Measurements from ENCODE around the gene RPIA.
"Not testable (repeated sequence)": the region's sequence is repeated elsewhere in the genome, so short reads cannot be mapped to it uniquely, and the experiment has no call there.

The RPIA gene

GRCh38 chr2:88735853-88736252, 44.4 kb downstream of the RPIA start:
- DNase-seq (ENCODE audit: low read depth): no peak

DNA sequence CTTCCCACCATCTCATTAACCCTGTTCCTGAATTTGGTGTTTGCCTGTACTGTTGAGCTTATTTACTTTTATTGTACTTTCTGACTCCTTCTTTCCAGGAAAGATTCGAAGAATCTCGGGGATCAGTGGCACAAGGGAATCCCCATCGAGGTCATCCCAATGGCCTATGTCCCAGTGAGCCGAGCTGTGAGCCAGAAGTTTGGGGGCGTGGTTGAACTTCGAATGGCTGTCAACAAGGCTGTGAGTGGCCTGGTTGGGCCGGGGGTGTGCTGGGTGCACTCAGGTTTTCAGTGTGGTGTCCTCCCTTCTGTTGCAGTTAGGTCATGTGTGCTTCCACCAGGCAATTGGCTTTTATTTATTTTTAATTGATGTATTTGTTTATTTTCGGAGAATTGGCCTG, 45.0 kb downstream of the RPIA start:
- DNase-seq (ENCODE audit: low read depth): no peak

- DNase-seq (ENCODE audit: low read depth): no peak
Measured at GRCh38 chr2:88737385-88737784, 45.9 kb downstream of the RPIA start.

GRCh38 chr2:88738271-88738670, 46.8 kb downstream of the RPIA start:
- DNase-seq (ENCODE audit: low read depth): no peak

GRCh38 chr2:88739985-88740600, 48.6 kb downstream of the RPIA start:
- DNase-seq (ENCODE audit: low read depth): peak; percentile 40

DNA sequence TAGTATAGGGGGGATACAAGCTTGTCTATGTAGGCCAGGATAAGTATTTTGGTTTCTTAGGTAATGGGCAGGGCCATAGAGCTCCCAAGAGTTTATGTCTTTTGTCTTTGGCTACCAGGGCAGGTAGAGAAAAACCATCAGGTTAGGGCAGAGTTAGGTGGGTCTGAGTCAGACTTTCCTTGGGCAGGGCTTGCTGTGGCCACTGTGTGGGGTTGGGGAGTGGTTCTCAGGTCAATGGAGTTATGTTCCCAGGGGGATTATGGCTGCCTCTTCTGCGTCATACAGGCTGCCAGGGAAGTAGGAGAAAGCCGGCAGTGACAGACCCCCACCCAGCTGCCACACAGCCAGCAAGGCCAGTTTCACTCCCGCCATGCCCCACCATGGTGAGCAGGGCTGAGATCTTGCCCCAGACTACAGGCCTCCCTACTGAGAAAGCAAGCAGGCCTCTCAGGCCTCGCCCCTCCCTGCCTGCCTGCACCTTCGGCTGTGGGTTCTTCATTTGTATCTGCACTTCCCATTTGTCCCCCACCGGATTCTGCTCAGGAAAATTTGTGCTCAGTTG, 55.5 kb downstream of the RPIA start:
- DNase-seq (ENCODE audit: low read depth): no peak

DNA sequence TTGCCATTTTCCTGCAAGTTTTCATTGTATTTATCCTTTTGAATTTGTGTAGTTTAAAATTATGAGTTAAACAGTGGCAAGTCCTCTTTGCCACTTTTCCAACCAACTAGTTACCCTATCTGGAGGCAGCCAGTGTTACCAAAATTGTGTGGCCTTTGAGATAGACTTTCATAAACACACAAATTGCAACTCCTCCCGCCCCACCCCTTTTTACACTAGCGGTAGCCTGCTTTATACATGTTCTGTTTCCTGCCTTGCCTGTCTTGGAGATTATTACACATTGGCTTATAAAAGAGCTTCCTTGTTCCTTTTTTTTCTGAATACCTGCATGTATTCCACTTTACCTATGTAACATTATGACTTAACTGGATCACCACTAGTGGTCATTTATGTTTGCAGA, 56.5 kb downstream of the RPIA start:
- DNase-seq (ENCODE audit: low read depth): no peak

GRCh38 chr2:88751768-88752167, 60.3 kb downstream of the RPIA start:
- no peak for DNase-seq (ENCODE audit: low read depth)

GRCh38 chr2:88753833-88754584, 62.5 kb downstream of the RPIA start:
- DNase-seq (ENCODE audit: low read depth): no peak

- no peak for DNase-seq (ENCODE audit: low read depth)
Measured at GRCh38 chr2:88754585-88755320, 63.3 kb downstream of the RPIA start.

GRCh38 chr2:88755836-88756235, 64.4 kb downstream of the RPIA start:
- DNase-seq (ENCODE audit: low read depth): no peak

DNA sequence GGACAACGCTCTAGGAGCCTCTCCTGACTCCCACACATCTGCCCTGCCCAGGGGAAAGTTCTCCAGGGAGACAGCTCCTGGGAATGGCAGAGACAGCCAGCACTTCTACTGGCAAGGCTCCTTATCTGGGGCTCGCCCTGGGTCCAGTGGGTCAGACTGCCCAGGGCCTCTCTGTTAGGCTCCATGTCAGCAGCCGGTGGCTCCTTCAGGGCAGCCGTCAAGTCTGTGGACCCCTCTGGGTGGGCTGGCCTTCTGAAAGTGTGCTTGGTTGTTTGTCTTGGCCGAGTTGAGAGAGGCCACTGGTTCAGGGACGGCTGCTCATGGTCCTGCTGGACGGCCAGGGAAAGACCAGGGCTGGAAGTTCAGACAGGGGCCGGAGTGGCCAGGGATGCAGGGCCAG, 65.6 kb downstream of the RPIA start:
- DNase-seq (ENCODE audit: low read depth): no peak

- not testable (repeated sequence) for DNase-seq (ENCODE audit: low read depth)
Measured at GRCh38 chr2:88758702-88759101, 67.2 kb downstream of the RPIA start.

- DNase-seq (ENCODE audit: low read depth): no peak
Measured at GRCh38 chr2:88760819-88761598, 69.5 kb downstream of the RPIA start.

- no peak for DNase-seq (ENCODE audit: low read depth)
Measured at GRCh38 chr2:88764141-88764849, 72.8 kb downstream of the RPIA start.

GRCh38 chr2:88764850-88765153, 73.3 kb downstream of the RPIA start:
- no peak for DNase-seq (ENCODE audit: low read depth)

- no peak for DNase-seq (ENCODE audit: low read depth)
Measured at GRCh38 chr2:88765154-88765888, 73.8 kb downstream of the RPIA start.

- DNase-seq (ENCODE audit: low read depth): not testable (repeated sequence)
Measured at GRCh38 chr2:88765889-88766481, 74.5 kb downstream of the RPIA start.

GRCh38 chr2:88770016-88770415, 78.5 kb downstream of the RPIA start:
- DNase-seq (ENCODE audit: low read depth): no peak

DNA sequence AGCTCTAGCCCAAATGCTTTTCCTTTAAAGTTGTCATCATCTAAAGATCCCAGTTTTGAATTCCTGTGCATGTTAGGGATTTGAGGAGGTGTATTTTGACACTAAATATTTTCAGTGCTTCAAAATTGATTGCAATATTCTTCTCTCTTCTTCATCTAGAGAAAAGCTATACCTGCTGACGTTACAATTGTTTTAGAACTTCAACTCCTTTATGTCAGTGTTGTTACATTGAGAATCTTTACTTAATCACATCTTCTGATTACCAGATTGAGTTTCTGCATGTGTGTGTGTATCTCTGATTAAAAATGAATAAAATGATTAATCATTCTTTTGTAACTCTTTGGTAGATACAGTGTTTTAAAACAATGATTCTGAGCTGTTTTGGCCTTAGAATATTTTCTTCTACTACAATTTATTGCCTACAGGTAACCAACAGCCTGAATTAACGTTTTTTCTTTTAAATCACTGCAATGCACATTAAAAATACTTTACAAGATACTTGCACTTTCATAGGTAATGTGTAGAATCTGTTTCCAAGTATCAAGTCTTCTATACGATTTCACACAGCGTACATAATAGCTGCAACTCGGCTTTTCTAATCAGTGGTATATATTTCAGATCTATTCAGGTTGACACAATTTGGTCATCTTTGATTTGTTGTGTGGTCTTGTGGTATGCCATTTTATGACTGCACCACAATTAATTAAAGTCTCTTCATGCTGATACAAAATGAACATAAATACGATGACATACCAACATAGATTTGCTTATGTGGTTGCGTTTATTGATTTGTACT, 82.0 kb downstream of the RPIA start:
- DNase-seq (ENCODE audit: low read depth): not testable (repeated sequence)
